ENCODE measurements around the gene CCDC191.

Gene CCDC191

DNA sequence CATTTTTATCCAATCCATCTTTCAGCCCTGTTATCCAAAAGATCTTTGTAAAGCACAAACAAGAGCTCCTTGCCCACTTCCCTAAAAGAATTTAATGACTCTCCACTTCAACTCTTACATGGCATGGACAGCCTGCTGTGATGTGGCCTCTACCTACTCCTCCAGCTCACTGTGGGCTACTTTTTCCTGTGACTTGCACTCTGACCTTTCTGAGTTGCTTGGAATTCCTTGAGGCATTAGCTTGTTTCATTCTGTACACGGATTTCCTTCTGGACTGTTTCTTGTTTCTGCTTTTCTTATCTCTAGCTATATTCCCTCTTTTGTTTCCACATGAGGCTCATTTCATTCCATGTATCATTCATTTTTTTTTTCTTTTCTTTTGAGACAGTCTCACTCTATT lies 15.5 kb upstream of the CCDC191 start:
- Histone ChIP-seq H3K27ac (no peak overlapping the region), H3K36me3 (peaks cover 78% of the 10 kb centered on the region), H3K27me3 (ENCODE audit: insufficient read depth, low read depth, severe bottlenecking) (no peaks in the 10 kb centered on the region), H3K4me3 (ENCODE audit: low read depth, low read length) (no peak overlapping the region), H3K9me3 (ENCODE audit: severe bottlenecking) (no peaks in the 10 kb centered on the region)
- TF ChIP-seq, protein P1, sequence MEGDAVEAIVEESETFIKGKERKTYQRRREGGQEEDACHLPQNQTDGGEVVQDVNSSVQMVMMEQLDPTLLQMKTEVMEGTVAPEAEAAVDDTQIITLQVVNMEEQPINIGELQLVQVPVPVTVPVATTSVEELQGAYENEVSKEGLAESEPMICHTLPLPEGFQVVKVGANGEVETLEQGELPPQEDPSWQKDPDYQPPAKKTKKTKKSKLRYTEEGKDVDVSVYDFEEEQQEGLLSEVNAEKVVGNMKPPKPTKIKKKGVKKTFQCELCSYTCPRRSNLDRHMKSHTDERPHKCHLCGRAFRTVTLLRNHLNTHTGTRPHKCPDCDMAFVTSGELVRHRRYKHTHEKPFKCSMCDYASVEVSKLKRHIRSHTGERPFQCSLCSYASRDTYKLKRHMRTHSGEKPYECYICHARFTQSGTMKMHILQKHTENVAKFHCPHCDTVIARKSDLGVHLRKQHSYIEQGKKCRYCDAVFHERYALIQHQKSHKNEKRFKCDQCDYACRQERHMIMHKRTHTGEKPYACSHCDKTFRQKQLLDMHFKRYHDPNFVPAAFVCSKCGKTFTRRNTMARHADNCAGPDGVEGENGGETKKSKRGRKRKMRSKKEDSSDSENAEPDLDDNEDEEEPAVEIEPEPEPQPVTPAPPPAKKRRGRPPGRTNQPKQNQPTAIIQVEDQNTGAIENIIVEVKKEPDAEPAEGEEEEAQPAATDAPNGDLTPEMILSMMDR (IDR thresholded peaks at IDR 0.05; ENCODE audit: low read depth, low read length) = no peak
- DNase-seq = no peak

DNA sequence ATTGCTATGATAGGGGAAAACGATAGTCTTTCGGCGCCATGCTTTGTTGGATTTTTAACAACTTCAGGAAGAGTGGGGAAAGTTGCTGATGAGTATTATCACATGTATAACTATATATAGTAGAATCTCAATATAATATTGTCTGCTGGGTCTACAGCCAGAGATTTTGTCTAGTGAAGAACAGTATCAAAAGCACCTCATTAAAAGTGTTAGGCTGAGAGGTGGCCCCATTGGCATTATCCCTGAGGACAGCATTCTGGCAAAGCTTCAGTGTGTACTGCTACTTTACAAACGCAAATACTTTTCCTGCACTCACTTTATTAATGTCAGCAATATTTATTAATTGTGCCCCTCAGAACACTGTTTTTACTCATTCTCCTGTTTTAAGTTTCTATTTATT lies 12.0 kb upstream of the CCDC191 start:
- no peak for DNase-seq
- Histone ChIP-seq H3K36me3 (peaks cover 56% of the 10 kb centered on the region), H3K27ac (no peak overlapping the region), H3K9me3 (ENCODE audit: severe bottlenecking) (no peaks in the 10 kb centered on the region), H3K27me3 (ENCODE audit: insufficient read depth, low read depth, severe bottlenecking) (no peaks in the 10 kb centered on the region), H3K4me3 (ENCODE audit: low read depth, low read length) (no peak overlapping the region)
- TF ChIP-seq, protein P1 (IDR thresholded peaks at IDR 0.05; ENCODE audit: low read depth, low read length) = no peak

DNA sequence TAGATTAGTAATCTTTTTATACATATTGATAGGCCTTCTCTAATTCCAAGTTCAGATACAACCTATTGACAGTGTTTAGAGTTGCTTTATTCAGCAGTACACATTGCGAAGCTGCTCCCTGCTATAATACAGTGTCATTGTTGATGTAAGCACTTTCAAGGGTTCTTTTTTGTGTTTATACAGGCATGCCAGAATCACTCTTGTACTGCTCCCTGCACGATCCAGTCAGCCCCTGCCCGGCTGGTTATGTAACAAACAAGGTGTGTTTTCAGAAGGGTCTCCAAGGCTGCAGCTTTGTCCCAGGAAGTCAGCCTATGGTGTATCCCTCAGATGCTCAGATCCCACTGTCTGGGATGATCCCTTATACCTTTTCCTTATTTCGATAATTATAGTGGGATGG lies 11.5 kb upstream of the CCDC191 start:
- no peak overlapping the region for H3K27ac ChIP-seq
- peaks cover 51% of the 10 kb centered on the region for H3K36me3 ChIP-seq
- H3K9me3 ChIP-seq (ENCODE audit: severe bottlenecking) = no peaks in the 10 kb centered on the region
- no peaks in the 10 kb centered on the region for H3K27me3 ChIP-seq (ENCODE audit: insufficient read depth, low read depth, severe bottlenecking)
- TF ChIP-seq, protein P1 (IDR thresholded peaks at IDR 0.05; ENCODE audit: low read depth, low read length) = no peak
- no peak for DNase-seq
- H3K4me3 ChIP-seq (ENCODE audit: low read depth, low read length) = no peak overlapping the region

DNA sequence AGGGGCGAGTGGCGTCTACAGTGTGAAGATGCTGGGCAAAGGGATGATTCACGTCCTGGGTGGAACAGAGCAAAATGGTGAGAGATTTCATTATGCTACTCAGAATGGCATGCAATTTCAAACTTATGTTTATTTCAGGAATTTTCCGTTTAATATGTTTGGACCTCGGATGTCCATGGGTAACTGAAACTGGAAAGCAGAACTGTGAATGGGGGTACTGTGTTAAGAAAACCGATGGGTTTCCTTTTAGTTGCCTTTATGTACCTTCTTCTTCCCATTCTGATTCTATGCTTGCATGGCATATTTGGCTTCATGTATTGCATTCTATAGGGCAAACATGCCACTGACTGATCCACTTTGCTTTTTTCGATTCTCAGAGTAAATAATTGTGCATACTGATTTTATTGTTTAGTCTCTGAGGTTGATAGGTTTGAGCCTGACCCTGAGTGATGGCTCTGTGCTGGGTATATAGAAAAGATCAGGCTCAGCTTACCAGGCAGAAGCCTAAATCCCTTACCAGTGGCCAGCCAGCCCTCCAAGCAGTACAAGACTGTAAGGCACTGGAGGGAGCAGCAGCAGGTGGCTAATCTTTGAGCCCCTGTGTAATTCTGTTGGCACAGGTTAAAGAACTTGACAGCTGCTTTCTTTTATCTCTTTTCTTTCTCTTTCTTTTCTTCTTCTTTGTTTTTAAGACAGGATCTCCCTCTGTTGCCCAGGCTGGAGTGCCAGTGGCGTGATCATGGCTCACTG lies 4.8 kb upstream of the CCDC191 start:
- TF ChIP-seq, protein P1 (IDR thresholded peaks at IDR 0.05; ENCODE audit: low read depth, low read length) = no peak
- DNase-seq = peak; percentile 82

DNA sequence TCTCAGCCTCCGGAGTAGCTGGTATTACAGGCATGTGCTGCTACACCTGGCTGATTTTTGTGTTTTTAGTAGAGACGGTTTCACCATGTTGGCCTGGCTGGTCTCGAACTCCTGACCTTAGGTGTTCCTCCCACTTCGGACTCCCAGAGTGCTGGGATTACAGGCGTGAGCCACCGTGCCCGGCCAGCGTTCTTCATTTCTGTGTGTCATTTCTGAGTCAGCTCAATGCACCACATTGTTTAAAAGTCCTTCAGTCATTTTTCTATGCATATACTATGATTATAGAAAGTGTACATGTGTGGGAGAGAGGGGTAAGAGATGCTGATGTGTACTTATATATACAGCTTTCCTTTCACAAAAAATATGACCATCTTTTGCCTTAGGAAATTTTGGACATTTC lies 2.3 kb upstream of the CCDC191 start:
- 0 out of 2 replicates have a peak overlapping the region, but pooled peaks have one; percentile 16 for H3K4me3 ChIP-seq (ENCODE audit: low read depth, low read length)
- H3K36me3 ChIP-seq = peaks cover 2% of the 10 kb centered on the region
- H3K27me3 ChIP-seq (ENCODE audit: insufficient read depth, low read depth, severe bottlenecking) = no peaks in the 10 kb centered on the region
- TF ChIP-seq, protein P1 (IDR thresholded peaks at IDR 0.05; ENCODE audit: low read depth, low read length) = no peak
- no peak for DNase-seq
- H3K27ac ChIP-seq = peak overlapping the region; percentile 25
- H3K9me3 ChIP-seq (ENCODE audit: severe bottlenecking) = no peaks in the 10 kb centered on the region

More for the DNA sequence above, 4.8 kb upstream of the CCDC191 start:
- no peaks in the 10 kb centered on the region for H3K9me3 ChIP-seq (ENCODE audit: severe bottlenecking)
- H3K27me3 ChIP-seq (ENCODE audit: insufficient read depth, low read depth, severe bottlenecking) = no peaks in the 10 kb centered on the region
- peak overlapping the region; percentile 62 for H3K27ac ChIP-seq
- peaks cover 12% of the 10 kb centered on the region for H3K36me3 ChIP-seq
- no peak overlapping the region for H3K4me3 ChIP-seq (ENCODE audit: low read depth, low read length)

DNA sequence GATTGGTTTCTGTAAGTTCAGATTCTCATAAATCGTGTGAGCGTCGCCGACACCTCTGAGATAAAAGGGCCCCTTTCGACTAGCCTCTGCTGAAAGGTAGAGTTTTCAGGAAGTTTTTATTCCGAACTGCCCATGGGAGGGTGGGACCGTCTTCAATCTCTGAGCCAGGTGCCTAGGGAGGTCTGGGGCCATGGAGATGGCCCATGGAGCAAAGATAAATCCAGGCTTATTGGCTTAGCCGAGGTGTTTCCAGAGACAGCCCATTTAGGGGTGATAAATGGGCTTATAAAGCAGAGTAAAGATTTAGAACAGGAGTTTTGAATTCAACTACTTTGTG lies 653 bp upstream of the CCDC191 start:
- Histone ChIP-seq H3K27ac (peak overlapping the region; percentile 78), H3K27me3 (ENCODE audit: insufficient read depth, low read depth, severe bottlenecking) (no peaks in the 10 kb centered on the region), H3K9me3 (ENCODE audit: severe bottlenecking) (no peaks in the 10 kb centered on the region), H3K36me3 (peaks cover 2% of the 10 kb centered on the region), H3K4me3 (ENCODE audit: low read depth, low read length) (peak overlapping the region; percentile 80)
- TF ChIP-seq, protein P1 (IDR thresholded peaks at IDR 0.05; ENCODE audit: low read depth, low read length) = no peak
- DNase-seq = peak; percentile 69

Measured in WERI-Rb-1 (cell line).